IMR-90 (cell line): Measurements from ENCODE around the gene TEX50. TPM values are rescaled to one million over a fixed set of nuclear protein-coding genes. Genes with fewer than 3 reads are reported as not detected.

Source experiments
- ATAC-seq: fragments of 200-7000 bp; cut with Tn5 transposase; 2 replicates; pipeline ENCODE4 v1.9.1; 2020; ENCODE audit warnings: low read depth, mild to moderate bottlenecking, moderate library complexity
- BruUV-seq: library from RNA; stranded (reverse); fragments of 400-500 nt; replicated peaks from 2 replicates; lab custom pipeline; 2021; lab: Mats Ljungman, UMichigan
- CTCF ChIA-PET: fragments of 300-600 bp; formaldehyde crosslinking; extraction: SDS; loops from one replicate; lab custom pipeline; 2021; ENCODE audit warnings: antibody characterized with exemption; lab: Yijun Ruan, JAX
- POLR2A ChIA-PET: fragments of 300-600 bp; sonication (Branson Sonifier 250); formaldehyde crosslinking; loops from one replicate; lab custom pipeline; 2022; ENCODE audit warnings: antibody characterized with exemption; ENCODE audit not compliant: unreplicated experiment; lab: Charles Lee
- DNase-seq: peaks from one replicate; pipeline ENCODE4 v3.0.0; 2013
- H2AFZ ChIP-seq: replicated peaks from 2 replicates; pipeline ENCODE3; 2013; ENCODE audit warnings: low read length, mild to moderate bottlenecking; ENCODE audit not compliant: poor library complexity
- H2AK5ac ChIP-seq: 2 replicates; pipeline ENCODE4 v1.6.1; 2013; ENCODE audit warnings: low read depth, low read length, inconsistent platforms
- H2AK9ac ChIP-seq: replicated peaks from 2 replicates; pipeline ENCODE3; 2013; ENCODE audit warnings: mild to moderate bottlenecking, low read depth, low read length, moderate library complexity; ENCODE audit not compliant: poor library complexity
- H2BK120ac ChIP-seq: 2 replicates; pipeline ENCODE4 v1.6.1; 2013; ENCODE audit warnings: low read depth, low read length, inconsistent platforms
- H2BK15ac ChIP-seq: 3 replicates; pipeline ENCODE4 v1.6.1; 2013; ENCODE audit warnings: low read depth, low read length, inconsistent platforms
- H2BK20ac ChIP-seq: 2 replicates; pipeline ENCODE4 v1.6.1; 2013; ENCODE audit warnings: low read depth, mild to moderate bottlenecking, inconsistent platforms, low read length, moderate library complexity
- H2BK5ac ChIP-seq: 2 replicates; pipeline ENCODE4 v1.6.1; 2013; ENCODE audit warnings: mild to moderate bottlenecking, low read depth, low read length, inconsistent platforms; ENCODE audit not compliant: poor library complexity, severe bottlenecking
- H3K14ac ChIP-seq: replicated peaks from 2 replicates; pipeline ENCODE4 v1.6.1; 2013; ENCODE audit warnings: low read depth, low read length, inconsistent platforms
- H3K18ac ChIP-seq: 2 replicates; pipeline ENCODE4 v1.6.1; 2013; ENCODE audit warnings: low read depth, low read length, control low read depth
- H3K23ac ChIP-seq: 2 replicates; pipeline ENCODE4 v1.6.1; 2013; ENCODE audit warnings: low read depth, low read length, inconsistent platforms
- H3K27ac ChIP-seq: 2 replicates; pipeline ENCODE4 v1.5.1; 2013; ENCODE audit warnings: mild to moderate bottlenecking, control low read depth, low read length; ENCODE audit not compliant: insufficient read depth
- H3K27me3 ChIP-seq: 2 replicates; pipeline ENCODE4 v1.6.1; 2013; ENCODE audit warnings: low read length; ENCODE audit not compliant: control insufficient read depth, insufficient read depth
- H3K36me3 ChIP-seq: 2 replicates; pipeline ENCODE4 v1.6.1; 2013; ENCODE audit warnings: low read length, mixed read lengths; ENCODE audit not compliant: control insufficient read depth, insufficient read depth
- H3K4ac ChIP-seq: 2 replicates; pipeline ENCODE4 v1.6.1; 2013; ENCODE audit warnings: low read depth, low read length, inconsistent platforms
- H3K4me1 ChIP-seq: 2 replicates; pipeline ENCODE4 v1.6.1; 2013; ENCODE audit warnings: low read length, mixed read lengths; ENCODE audit not compliant: control insufficient read depth, insufficient read depth
- H3K4me2 ChIP-seq: 2 replicates; pipeline ENCODE4 v1.6.1; 2013; ENCODE audit warnings: low read depth, mild to moderate bottlenecking, control low read depth, low read length, moderate library complexity
- H3K4me3 ChIP-seq: 2 replicates; pipeline ENCODE4 v1.5.1; 2013; ENCODE audit warnings: low read depth, mild to moderate bottlenecking, control low read depth, low read length, moderate library complexity; ENCODE audit not compliant: insufficient read depth
- H3K56ac ChIP-seq: 2 replicates; pipeline ENCODE4 v1.6.1; 2013; ENCODE audit warnings: low read length, inconsistent platforms; ENCODE audit not compliant: insufficient read depth; ENCODE audit errors: extremely low read depth
- H3K79me1 ChIP-seq, 2 experiments: 2 replicates each; pipeline ENCODE4 v1.6.1; 2013; ENCODE audit warnings: low read length in 2 of 2, inconsistent platforms in 1 of 2, low read depth in 1 of 2
- H3K9ac ChIP-seq: 2 replicates; pipeline ENCODE4 v1.6.1; 2013; ENCODE audit warnings: low read depth, low read length, control low read depth
- H3K9me1 ChIP-seq: 2 replicates; pipeline ENCODE4 v1.6.1; 2013; ENCODE audit warnings: low read length, inconsistent platforms; ENCODE audit not compliant: insufficient read depth
- H3K9me3 ChIP-seq: 2 replicates; pipeline ENCODE4 v1.6.1; 2013; ENCODE audit warnings: low read length; ENCODE audit not compliant: control insufficient read depth, insufficient read depth
- H4K20me1 ChIP-seq: 2 replicates; pipeline ENCODE4 v1.6.1; 2013; ENCODE audit warnings: low read length, inconsistent platforms; ENCODE audit not compliant: insufficient read depth
- H4K5ac ChIP-seq: 2 replicates; pipeline ENCODE4 v1.6.1; 2013; ENCODE audit warnings: mild to moderate bottlenecking, low read depth, low read length, control low read depth
- H4K8ac ChIP-seq, 2 experiments: 2 replicates each; pipeline ENCODE4 v1.6.1; 2013; ENCODE audit warnings: low read depth in 2 of 2, low read length in 2 of 2, control low read depth in 1 of 2, inconsistent platforms in 1 of 2
- H4K91ac ChIP-seq: 2 replicates; pipeline ENCODE4 v1.6.1; 2013; ENCODE audit warnings: low read depth, low read length, inconsistent platforms; ENCODE audit not compliant: insufficient read depth
- BHLHE40 ChIP-seq: fragments of 150-350 bp; IDR thresholded peaks from 2 replicates; pipeline ENCODE4 v1.6.1; 2016; ENCODE audit warnings: mild to moderate bottlenecking, low read depth, low read length
- CEBPB ChIP-seq: IDR thresholded peaks from 2 replicates; pipeline ENCODE4 v1.6.1; 2012; ENCODE audit warnings: low read depth, low read length, improper control_type of control experiment
- CHD1 ChIP-seq: IDR thresholded peaks from 2 replicates; pipeline ENCODE4 v1.6.1; 2012; ENCODE audit warnings: low read depth, low read length, improper control_type of control experiment
- CTCF ChIP-seq: conservative IDR thresholded peaks from 2 replicates; pipeline ENCODE4 v1.5.1; 2012; ENCODE audit warnings: mild to moderate bottlenecking, low read depth, low read length, improper control_type of control experiment
- FOS ChIP-seq: fragments of 150-350 bp; IDR thresholded peaks from 2 replicates; pipeline ENCODE4 v1.6.1; 2016; ENCODE audit warnings: low read depth, low read length
- MAFK ChIP-seq: IDR thresholded peaks from 2 replicates; pipeline ENCODE4 v1.6.1; 2012; ENCODE audit warnings: low read depth, low read length, improper control_type of control experiment
- MAZ ChIP-seq: IDR thresholded peaks from 2 replicates; pipeline ENCODE4 v1.6.1; 2012; ENCODE audit warnings: low read depth, mild to moderate bottlenecking, low read length, improper control_type of control experiment, moderate library complexity, borderline replicate concordance
- MXI1 ChIP-seq: IDR thresholded peaks from 2 replicates; pipeline ENCODE4 v1.6.1; 2012; ENCODE audit warnings: low read depth, mild to moderate bottlenecking, low read length, moderate library complexity, borderline replicate concordance
- NFE2L2 ChIP-seq: fragments of 150-350 bp; IDR thresholded peaks from 2 replicates; pipeline ENCODE4 v1.6.1; 2016; ENCODE audit warnings: low read depth, mild to moderate bottlenecking, low read length
- POLR2A ChIP-seq: IDR thresholded peaks from 2 replicates; pipeline ENCODE4 v1.6.1; 2012; ENCODE audit warnings: mild to moderate bottlenecking, low read depth, low read length
- RAD21 ChIP-seq: IDR thresholded peaks from 2 replicates; pipeline ENCODE4 v1.6.1; 2012; ENCODE audit warnings: low read length, improper control_type of control experiment
- RCOR1 ChIP-seq: IDR thresholded peaks from 2 replicates; pipeline ENCODE4 v1.6.1; 2012; ENCODE audit warnings: mild to moderate bottlenecking, low read length, improper control_type of control experiment; ENCODE audit not compliant: insufficient replicate concordance
- RFX5 ChIP-seq: IDR thresholded peaks from 2 replicates; pipeline ENCODE4 v1.8.0; 2012; ENCODE audit warnings: low read depth, mild to moderate bottlenecking, low read length, moderate library complexity
- SMC3 ChIP-seq: fragments of 150-350 bp; IDR thresholded peaks from 2 replicates; pipeline ENCODE4 v1.6.1; 2016; ENCODE audit warnings: low read depth, mild to moderate bottlenecking, antibody characterized with exemption, low read length, moderate library complexity
- USF2 ChIP-seq: fragments of 150-350 bp; IDR thresholded peaks from 2 replicates; pipeline ENCODE4 v1.6.1; 2017; ENCODE audit warnings: mild to moderate bottlenecking, antibody characterized with exemption, low read length, low read depth
- dilution Hi-C: fragments of 300-500 bp; cut with HindIII; formaldehyde crosslinking; loops from one replicate; pipeline ENCODE4 v1.14.3; 2018; ENCODE audit warnings: low sequenced_read_pairs; ENCODE audit not compliant: unreplicated experiment
- in situ Hi-C: fragments of 300-500 bp; cut with MboI; formaldehyde crosslinking; loops from 3 replicates; pipeline ENCODE4 v1.14.3; 2019; ENCODE audit warnings: low sequenced_read_pairs, inconsistent platforms, mixed read lengths
- intact Hi-C: fragments of 100-400 bp; cut with micrococcal nuclease; formaldehyde crosslinking; loops from 2 replicates; pipeline ENCODE4 v1.10.0; 2022
- polyA plus RNA-seq, 3 experiments: library from polyadenylated mRNA; depleted of rRNA; stranded (reverse); fragments of >200 nt; gene quantifications; 2 replicates each; pipeline ENCODE4 v1.2.3, GENCODE V29; 2012; ENCODE audit warnings: low replicate concordance in 1 of 3
- total RNA-seq: library from RNA; depleted of rRNA; stranded (reverse); fragments of >200 nt; gene quantifications from 2 replicates; pipeline ENCODE4 v1.2.3, GENCODE V29; 2012
- TF ChIP-seq, protein P1 (sequence below): fragments of 150-350 bp; IDR thresholded peaks from 2 replicates; pipeline ENCODE4 v1.6.1; 2016; ENCODE audit warnings: low read depth, mild to moderate bottlenecking, low read length, moderate library complexity, borderline replicate concordance

The TEX50 gene
- total and polyA plus RNA-seq, 2 of the 4 experiments (the other 2 are of a cell fraction), result not detected

DNA sequence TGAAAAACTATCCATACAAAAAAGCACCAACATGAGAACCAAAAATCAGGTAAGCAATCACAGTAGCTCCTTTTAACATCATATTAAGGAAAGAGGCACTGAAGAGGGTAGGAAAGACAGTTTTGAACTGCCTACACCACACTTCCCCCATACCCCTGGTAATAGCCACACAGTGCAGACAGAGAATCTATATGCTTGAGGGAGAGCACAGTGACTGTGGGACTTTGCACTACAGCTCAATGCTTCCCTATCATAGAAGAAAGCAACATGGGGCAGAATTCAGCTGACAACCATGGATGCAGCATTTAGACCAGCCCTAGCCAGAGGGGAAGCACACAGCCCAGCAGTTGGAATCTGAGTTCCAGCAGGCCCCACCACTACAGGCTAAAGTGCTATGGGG is 7.9 kb upstream of the TEX50 start:
- intact Hi-C loops, result no loop called here
- H2AK9ac ChIP-seq, result no peak overlapping the region
- H4K20me1 ChIP-seq, result no peaks in the 10 kb centered on the region
- H2BK15ac ChIP-seq, result no peak overlapping the region
- no peak overlapping the region for H2BK20ac ChIP-seq
- in situ Hi-C loops, result no loop called here
- H3K4me1 ChIP-seq, result no peaks in the 10 kb centered on the region
- no peak overlapping the region for H4K5ac ChIP-seq
- no peaks in the 10 kb centered on the region for H3K9me3 ChIP-seq
- no peak overlapping the region for H4K8ac ChIP-seq
- H3K27ac ChIP-seq, result no peak overlapping the region
- ATAC-seq (no peak), DNase-seq (no peak)
- H3K14ac ChIP-seq, result no peak overlapping the region
- POLR2A ChIA-PET, result no interaction called here
- no peak overlapping the region for H2AFZ ChIP-seq
- no peaks in the 10 kb centered on the region for H3K9me1 ChIP-seq
- H3K36me3 ChIP-seq, result no peaks in the 10 kb centered on the region
- CTCF ChIA-PET, result no interaction called here
- no peak overlapping the region for H3K9ac ChIP-seq
- H3K79me1 ChIP-seq, result no peaks in the 10 kb centered on the region
- no peak overlapping the region for H3K4me3 ChIP-seq
- no peak overlapping the region for H3K4ac ChIP-seq
- H3K27me3 ChIP-seq, result no peaks in the 10 kb centered on the region; the same call in 1 of the 2 replicates
- H3K56ac ChIP-seq, result no peak overlapping the region
- H2AK5ac ChIP-seq, result no peak overlapping the region
- H3K4me2 ChIP-seq, result no peak overlapping the region
- no peak overlapping the region for H2BK5ac ChIP-seq
- H4K91ac ChIP-seq, result no peak overlapping the region
- no TSS peak for BruUV-seq
- no peak overlapping the region for H3K18ac ChIP-seq
- no peak overlapping the region for H2BK120ac ChIP-seq
- dilution Hi-C loops, result no loop called here
- H3K23ac ChIP-seq, result no peak overlapping the region
- TF ChIP-seq CEBPB (no peak), RCOR1 (no peak), BHLHE40 (no peak), RFX5 (no peak), POLR2A (no peak), MAFK (no peak), CHD1 (no peak), FOS (no peak), MAZ (no peak), RAD21 (no peak), SMC3 (no peak), NFE2L2 (no peak), USF2 (no peak), CTCF (no peak), MXI1 (no peak)
- TF ChIP-seq, protein P1, sequence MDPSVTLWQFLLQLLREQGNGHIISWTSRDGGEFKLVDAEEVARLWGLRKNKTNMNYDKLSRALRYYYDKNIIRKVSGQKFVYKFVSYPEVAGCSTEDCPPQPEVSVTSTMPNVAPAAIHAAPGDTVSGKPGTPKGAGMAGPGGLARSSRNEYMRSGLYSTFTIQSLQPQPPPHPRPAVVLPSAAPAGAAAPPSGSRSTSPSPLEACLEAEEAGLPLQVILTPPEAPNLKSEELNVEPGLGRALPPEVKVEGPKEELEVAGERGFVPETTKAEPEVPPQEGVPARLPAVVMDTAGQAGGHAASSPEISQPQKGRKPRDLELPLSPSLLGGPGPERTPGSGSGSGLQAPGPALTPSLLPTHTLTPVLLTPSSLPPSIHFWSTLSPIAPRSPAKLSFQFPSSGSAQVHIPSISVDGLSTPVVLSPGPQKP, result no peak
